ENCODE measurements around the gene P4HA3. TPM values are rescaled to one million over a fixed set of nuclear protein-coding genes. Genes with fewer than 3 reads are reported as not detected.

P4HA3 gene
- total RNA-seq (2021; fragmentation: NEBNext Ultra II Directional; extraction: Animal tissue kit (Norgen Biotek cat#: 25700)): 1 to 10 TPM in 4 of 6 experiments, under 1 TPM in 2; 0.94 to 5.2 (median 1.1) TPM
- long read RNA-seq, partial matches to known transcripts: 1 of 9 reads
- long read RNA-seq, other reads (novel, unspliced or antisense): 4 of 9 reads

- Mint-ChIP-seq H3K27me3 (ENCODE audit: insufficient read depth) (no peaks in the 10 kb centered on the region), H3K4me1 (ENCODE audit: low read depth) (no peaks in the 10 kb centered on the region), H3K27ac (no peak within 1 kb of the TSS), H3K36me3 (ENCODE audit: low read depth) (peaks cover 7% of the 10 kb centered on the region), H3K9me3 (peaks cover 5% of the 10 kb centered on the region), H3K4me3 (peak within 1 kb of the TSS; percentile 44)
- TF ChIP-seq CTCF (IDR thresholded peaks at IDR 0.05): peak; percentile 22; the same call in 1 of the 2 replicates
- no peak for DNase-seq
These were observed at the start of gene P4HA3 for GRCh38 chr11:74311352-74311926. Gene P4HA3, minus strand, starts transcription at chr11:74311640. Its CDS starts 29 bp downstream, at chr11:74311611.

GRCh38 chr11:74357449-74357848 is 46.0 kb upstream of the P4HA3 start:
- no peak for DNase-seq
- no peaks in the 10 kb centered on the region; the same call in 1 of the 2 replicates for H3K27me3 Mint-ChIP-seq (ENCODE audit: insufficient read depth)
- H3K4me1 Mint-ChIP-seq (ENCODE audit: low read depth): peaks cover 6% of the 10 kb centered on the region; the same call in 1 of the 2 replicates
- TF ChIP-seq CTCF (IDR thresholded peaks at IDR 0.05): no peak
- peaks cover 14% of the 10 kb centered on the region for H3K36me3 Mint-ChIP-seq (ENCODE audit: low read depth)
- no peak overlapping the region for H3K27ac Mint-ChIP-seq
- peaks cover 4% of the 10 kb centered on the region; the same call in 1 of the 2 replicates for H3K9me3 Mint-ChIP-seq
- H3K4me3 Mint-ChIP-seq: no peak overlapping the region

- H3K9me3 Mint-ChIP-seq: no peaks in the 10 kb centered on the region
- H3K36me3 Mint-ChIP-seq (ENCODE audit: low read depth): peaks cover 7% of the 10 kb centered on the region; the same call in 1 of the 2 replicates
- no peak overlapping the region for H3K4me3 Mint-ChIP-seq
- no peak for TF ChIP-seq CTCF (IDR thresholded peaks at IDR 0.05)
- H3K4me1 Mint-ChIP-seq (ENCODE audit: low read depth): peaks cover 6% of the 10 kb centered on the region; the same call in 1 of the 2 replicates
- DNase-seq: no peak
- H3K27me3 Mint-ChIP-seq (ENCODE audit: insufficient read depth): no peaks in the 10 kb centered on the region; the same call in 1 of the 2 replicates
- H3K27ac Mint-ChIP-seq: no peak overlapping the region
These were observed 44.2 kb upstream of the P4HA3 start for GRCh38 chr11:74355626-74356025.

- no peak overlapping the region for H3K27ac Mint-ChIP-seq
- no peak overlapping the region for H3K4me3 Mint-ChIP-seq
- DNase-seq: no peak
- no peaks in the 10 kb centered on the region; the same call in 1 of the 2 replicates for H3K27me3 Mint-ChIP-seq (ENCODE audit: insufficient read depth)
- TF ChIP-seq CTCF (IDR thresholded peaks at IDR 0.05): no peak
- H3K4me1 Mint-ChIP-seq (ENCODE audit: low read depth): peaks cover 6% of the 10 kb centered on the region; the same call in 1 of the 2 replicates
- H3K36me3 Mint-ChIP-seq (ENCODE audit: low read depth): peaks cover 7% of the 10 kb centered on the region; the same call in 1 of the 2 replicates
- H3K9me3 Mint-ChIP-seq: no peaks in the 10 kb centered on the region
These were observed 42.6 kb upstream of the P4HA3 start for GRCh38 chr11:74354036-74354435.

GRCh38 chr11:74347381-74347780 is 35.9 kb upstream of the P4HA3 start:
- Mint-ChIP-seq H3K27me3 (ENCODE audit: insufficient read depth) (no peaks in the 10 kb centered on the region), H3K4me3 (no peak overlapping the region), H3K27ac (no peak overlapping the region), H3K9me3 (no peaks in the 10 kb centered on the region), H3K4me1 (ENCODE audit: low read depth) (peaks cover 14% of the 10 kb centered on the region), H3K36me3 (ENCODE audit: low read depth) (no peaks in the 10 kb centered on the region)
- DNase-seq: no peak
- TF ChIP-seq CTCF (IDR thresholded peaks at IDR 0.05): no peak
